ENCODE measurements around the gene YEATS2.

YEATS2 gene

GRCh38 chr3:183699238-183699947 lies 1.8 kb downstream of the YEATS2 start:
- no peak for TF ChIP-seq SIN3A (IDR thresholded peaks at IDR 0.05; ENCODE audit: borderline replicate concordance, insufficient read depth, low read length)
- no peak for TF ChIP-seq FOXP2 (optimal IDR thresholded peaks at IDR 0.05; ENCODE audit: borderline replicate concordance, extremely low read depth, extremely low read length, insufficient read depth)
- TF ChIP-seq REST (IDR thresholded peaks at IDR 0.05; ENCODE audit: insufficient read depth in 1 of 2, low read depth in 2 of 2, low read length in 2 of 2) = no peak
- no peak for TF ChIP-seq TAF1 (IDR thresholded peaks at IDR 0.05; ENCODE audit: borderline replicate concordance, insufficient read depth, low read length)
- TF ChIP-seq POLR2AphosphoS5 (IDR thresholded peaks at IDR 0.05; ENCODE audit: low read depth, low read length) = no peak

DNA sequence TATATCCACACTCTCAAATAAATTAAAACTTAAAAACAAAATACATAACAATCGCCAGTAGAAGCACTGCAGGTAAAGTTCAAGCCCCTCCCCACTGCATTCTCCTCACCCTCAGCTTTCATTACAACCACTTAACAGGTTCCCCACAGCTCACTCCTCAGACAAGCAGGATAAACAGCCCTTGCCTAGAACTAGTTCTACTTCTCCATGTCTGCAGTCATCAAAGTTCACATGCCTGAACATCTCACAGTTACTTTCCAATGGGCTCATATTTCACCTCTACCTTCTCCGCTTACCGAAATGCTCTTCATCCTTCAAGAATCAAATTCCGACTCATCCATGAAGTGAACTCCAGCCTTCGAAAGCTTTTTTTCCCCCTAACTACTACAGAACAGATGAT lies 4.1 kb downstream of the YEATS2 start:
- TF ChIP-seq POLR2AphosphoS5 (IDR thresholded peaks at IDR 0.05; ENCODE audit: low read depth, low read length) (no peak), REST (IDR thresholded peaks at IDR 0.05; ENCODE audit: insufficient read depth in 1 of 2, low read depth in 2 of 2, low read length in 2 of 2) (no peak), SIN3A (IDR thresholded peaks at IDR 0.05; ENCODE audit: borderline replicate concordance, insufficient read depth, low read length) (no peak), FOXP2 (optimal IDR thresholded peaks at IDR 0.05; ENCODE audit: borderline replicate concordance, extremely low read depth, extremely low read length, insufficient read depth) (no peak), TAF1 (IDR thresholded peaks at IDR 0.05; ENCODE audit: borderline replicate concordance, insufficient read depth, low read length) (no peak)

DNA sequence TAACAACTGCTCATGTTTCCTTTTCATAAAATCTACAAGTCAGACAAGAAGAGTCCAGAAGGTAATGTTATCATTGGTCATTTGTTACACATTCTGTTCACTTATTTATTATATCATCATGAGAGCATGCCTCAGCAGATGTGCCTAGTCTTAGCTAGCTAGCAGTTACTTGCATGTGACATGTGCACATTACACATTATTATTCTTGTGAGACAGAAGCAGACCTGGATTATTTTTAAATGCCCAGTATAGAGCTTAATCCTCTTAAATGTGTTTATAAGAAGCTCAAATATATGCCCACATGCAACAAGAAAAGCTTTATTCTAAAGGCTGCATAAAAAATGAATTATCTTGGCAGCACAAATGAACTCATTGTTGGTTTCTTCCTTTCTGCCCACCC lies 12.6 kb downstream of the YEATS2 start:
- no peak for TF ChIP-seq FOXP2 (optimal IDR thresholded peaks at IDR 0.05; ENCODE audit: borderline replicate concordance, extremely low read depth, extremely low read length, insufficient read depth)
- TF ChIP-seq SIN3A (IDR thresholded peaks at IDR 0.05; ENCODE audit: borderline replicate concordance, insufficient read depth, low read length) = no peak
- no peak for TF ChIP-seq REST (IDR thresholded peaks at IDR 0.05; ENCODE audit: insufficient read depth in 1 of 2, low read depth in 2 of 2, low read length in 2 of 2)
- TF ChIP-seq POLR2AphosphoS5 (IDR thresholded peaks at IDR 0.05; ENCODE audit: low read depth, low read length) = no peak
- TF ChIP-seq TAF1 (IDR thresholded peaks at IDR 0.05; ENCODE audit: borderline replicate concordance, insufficient read depth, low read length) = no peak

GRCh38 chr3:183711516-183711915 lies 13.9 kb downstream of the YEATS2 start:
- no peak for TF ChIP-seq REST (IDR thresholded peaks at IDR 0.05; ENCODE audit: insufficient read depth in 1 of 2, low read depth in 2 of 2, low read length in 2 of 2)
- TF ChIP-seq SIN3A (IDR thresholded peaks at IDR 0.05; ENCODE audit: borderline replicate concordance, insufficient read depth, low read length) = no peak
- no peak for TF ChIP-seq FOXP2 (optimal IDR thresholded peaks at IDR 0.05; ENCODE audit: borderline replicate concordance, extremely low read depth, extremely low read length, insufficient read depth)
- no peak for TF ChIP-seq TAF1 (IDR thresholded peaks at IDR 0.05; ENCODE audit: borderline replicate concordance, insufficient read depth, low read length)
- no peak for TF ChIP-seq POLR2AphosphoS5 (IDR thresholded peaks at IDR 0.05; ENCODE audit: low read depth, low read length)

Measured in PFSK-1 (cell line).